Hematopoietic multipotent progenitor cell (in vitro differentiated cells): Measurements from ENCODE around the gene USP16. TPM values are rescaled to one million over a fixed set of nuclear protein-coding genes. Genes with fewer than 3 reads are reported as not detected.
"Not testable (repeated sequence)": the region's sequence is repeated elsewhere in the genome, so short reads cannot be mapped to it uniquely, and the experiment has no call there.

ENCODE experiments used
- DNase-seq, 3 donors: peaks; one replicate each; pipeline ENCODE4 v3.0.0-alpha.2; 2011 to 2015; ENCODE audit warnings: low read depth in 2 of 3, low spot score in 2 of 3
- total RNA-seq: library from RNA; depleted of rRNA; stranded (reverse); fragments of >200 nt; gene quantifications from one replicate; pipeline ENCODE4 v1.2.3, GENCODE V29; 2012

USP16 gene
- total RNA-seq, result 6.7 TPM

GRCh38 chr21:29024474-29025327, at the start of gene USP16:
Gene USP16, plus strand, starts transcription at chr21:29024668. Its CDS starts 3,246 bp downstream, at chr21:29027914.
- peak; percentile 95 to 99 (median 98) for DNase-seq

- DNase-seq, result no peak
These were observed 49.1 kb upstream of the USP16 start for GRCh38 chr21:28975397-28975796.

GRCh38 chr21:28979092-28979491, 45.4 kb upstream of the USP16 start:
- DNase-seq, result no peak

GRCh38 chr21:28982637-28983036, 41.8 kb upstream of the USP16 start:
- peak in 1 of 3 donors; percentile 12 for DNase-seq

GRCh38 chr21:28986677-28987076, 37.8 kb upstream of the USP16 start:
- no peak for DNase-seq

GRCh38 chr21:28988146-28988545, 36.3 kb upstream of the USP16 start:
- not testable (repeated sequence) for DNase-seq

GRCh38 chr21:28991861-28992525, 32.5 kb upstream of the USP16 start:
- no peak for DNase-seq

GRCh38 chr21:28992526-28993292, 31.8 kb upstream of the USP16 start, which contains the start of gene LTN1:
Gene LTN1, minus strand, starts transcription at chr21:28992877. Its CDS starts 72 bp downstream, at chr21:28992805.
- DNase-seq, result peak; percentile 89 to 100 (median 100)

- no peak for DNase-seq
These were observed 31.2 kb upstream of the USP16 start for GRCh38 chr21:28993293-28993629.

- peak; percentile 91 to 96 (median 95) for DNase-seq
These were observed 21.9 kb upstream of the USP16 start for GRCh38 chr21:29002442-29003144.

GRCh38 chr21:29005696-29006095, 18.8 kb upstream of the USP16 start:
- no peak for DNase-seq

- no peak for DNase-seq
These were observed 17.3 kb upstream of the USP16 start for GRCh38 chr21:29007135-29007534.

GRCh38 chr21:29007810-29008209, 16.7 kb upstream of the USP16 start:
- no peak for DNase-seq

GRCh38 chr21:29008367-29008766, 16.1 kb upstream of the USP16 start:
- DNase-seq, result no peak

- DNase-seq, result not testable (repeated sequence)
These were observed 13.2 kb upstream of the USP16 start for GRCh38 chr21:29011236-29011635.

- no peak for DNase-seq
These were observed 6.7 kb upstream of the USP16 start for GRCh38 chr21:29017639-29018237.

- no peak for DNase-seq
These were observed 5.9 kb upstream of the USP16 start for GRCh38 chr21:29018540-29018939.

- peak in 1 of 3 donors; percentile 19 for DNase-seq
These were observed 2.3 kb upstream of the USP16 start for GRCh38 chr21:29022166-29022565.

GRCh38 chr21:29025328-29025713, 853 bp downstream of the USP16 start:
- DNase-seq, result peak in 1 of 3 donors; percentile 35

- no peak for DNase-seq
These were observed 5.1 kb downstream of the USP16 start for GRCh38 chr21:29029524-29029923.
